ENCODE measurements around the gene AIF1. TPM values are rescaled to one million over a fixed set of nuclear protein-coding genes. Genes with fewer than 3 reads are reported as not detected.

AIF1 gene
- total RNA-seq, 1 experiment from 2014 or later, result not detected

DNA sequence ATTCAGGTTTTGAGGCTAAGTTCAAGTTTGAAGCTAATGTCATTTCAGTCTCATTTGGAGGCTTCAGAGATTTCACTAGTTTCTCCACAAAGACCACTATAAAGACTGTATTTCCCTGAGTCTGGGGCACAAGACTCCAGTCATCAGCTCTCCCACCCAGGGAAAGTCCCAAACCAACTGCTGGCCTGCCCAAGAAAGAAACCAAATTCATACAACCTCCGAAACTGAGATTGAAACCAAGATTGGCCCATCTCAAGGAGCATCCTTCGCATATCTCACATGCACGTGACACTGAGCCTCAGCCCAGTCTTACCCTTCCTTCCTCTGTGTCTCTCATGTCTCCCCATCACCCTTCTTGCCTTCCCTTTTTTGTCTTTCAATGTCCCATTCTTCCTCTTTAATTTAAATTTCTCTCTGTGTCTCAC lies 46.5 kb upstream of the AIF1 start:
- Histone ChIP-seq H3K79me2 (ENCODE audit: low read length) (no peaks in the 10 kb centered on the region), H2AFZ (ENCODE audit: low read length) (no peak overlapping the region)
- ATAC-seq, result no peak

DNA sequence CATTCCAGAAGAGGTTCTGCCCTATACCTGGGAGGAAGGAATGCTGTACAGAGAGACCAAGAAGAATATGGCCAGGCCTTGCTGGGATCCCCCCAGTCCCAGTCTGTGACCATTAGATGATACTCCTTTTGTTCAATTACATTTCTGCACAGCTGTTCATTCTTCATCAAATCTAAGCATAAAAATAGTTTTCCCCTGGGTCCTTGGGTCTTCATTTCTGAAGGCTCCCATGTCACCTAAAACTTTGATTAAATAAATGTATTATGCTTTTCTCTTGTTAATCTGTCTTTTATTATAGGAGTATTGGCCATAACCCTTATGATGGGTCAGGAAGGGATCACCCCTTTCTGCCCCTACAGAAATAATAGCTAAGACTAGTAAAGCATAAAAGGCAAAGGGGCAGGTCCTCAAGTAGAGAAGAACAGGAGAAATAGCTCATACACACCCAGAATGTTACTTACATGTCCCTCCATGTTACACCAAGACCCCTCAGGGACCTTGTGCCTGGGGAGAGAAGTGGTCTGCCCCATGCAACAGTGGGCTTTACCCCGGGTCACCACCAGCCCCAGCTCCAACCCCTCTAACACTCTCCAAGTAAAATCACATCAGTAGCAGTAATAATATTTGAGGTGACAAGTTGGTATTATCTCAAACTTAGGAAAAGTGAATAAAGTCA lies 45.0 kb upstream of the AIF1 start:
- Histone ChIP-seq H3K79me2 (ENCODE audit: low read length) (no peaks in the 10 kb centered on the region), H3K9me3 (ENCODE audit: low read length) (no peaks in the 10 kb centered on the region), H3K9me2 (replicated peaks; ENCODE audit: low read length) (no peaks in the 10 kb centered on the region), H2AFZ (ENCODE audit: low read length) (no peak overlapping the region), H3K4me1 (ENCODE audit: insufficient read depth, low read length) (no peaks in the 10 kb centered on the region), H4K20me1 (ENCODE audit: low read length) (no peaks in the 10 kb centered on the region), H3K36me3 (ENCODE audit: low read depth, low read length) (no peaks in the 10 kb centered on the region), H3K4me3 (ENCODE audit: low read length) (no peak overlapping the region), H3F3A (ENCODE audit: low read length, unreplicated experiment) (no peaks in the 10 kb centered on the region), H3K27ac (ENCODE audit: low read length) (no peak overlapping the region), H3K9ac (ENCODE audit: low read length) (no peak overlapping the region), H3K27me3 (ENCODE audit: low read length) (no peaks in the 10 kb centered on the region), H3K4me2 (ENCODE audit: low read length) (no peak overlapping the region)
- DNase-seq (no peak), ATAC-seq (no peak)
- intact Hi-C loops (cut with micrococcal nuclease), result no loop called here
- BruUV-seq (replicated peaks), result no TSS peak
- CTCF ChIA-PET, result no interaction called here
- TF ChIP-seq EZH2 (IDR thresholded peaks at IDR 0.05; ENCODE audit: low read length, unreplicated experiment) (no peak), EZH2phosphoT487 (IDR thresholded peaks at IDR 0.05; ENCODE audit: borderline replicate concordance, low read length) (no peak)
- TF ChIP-seq, protein P1, sequence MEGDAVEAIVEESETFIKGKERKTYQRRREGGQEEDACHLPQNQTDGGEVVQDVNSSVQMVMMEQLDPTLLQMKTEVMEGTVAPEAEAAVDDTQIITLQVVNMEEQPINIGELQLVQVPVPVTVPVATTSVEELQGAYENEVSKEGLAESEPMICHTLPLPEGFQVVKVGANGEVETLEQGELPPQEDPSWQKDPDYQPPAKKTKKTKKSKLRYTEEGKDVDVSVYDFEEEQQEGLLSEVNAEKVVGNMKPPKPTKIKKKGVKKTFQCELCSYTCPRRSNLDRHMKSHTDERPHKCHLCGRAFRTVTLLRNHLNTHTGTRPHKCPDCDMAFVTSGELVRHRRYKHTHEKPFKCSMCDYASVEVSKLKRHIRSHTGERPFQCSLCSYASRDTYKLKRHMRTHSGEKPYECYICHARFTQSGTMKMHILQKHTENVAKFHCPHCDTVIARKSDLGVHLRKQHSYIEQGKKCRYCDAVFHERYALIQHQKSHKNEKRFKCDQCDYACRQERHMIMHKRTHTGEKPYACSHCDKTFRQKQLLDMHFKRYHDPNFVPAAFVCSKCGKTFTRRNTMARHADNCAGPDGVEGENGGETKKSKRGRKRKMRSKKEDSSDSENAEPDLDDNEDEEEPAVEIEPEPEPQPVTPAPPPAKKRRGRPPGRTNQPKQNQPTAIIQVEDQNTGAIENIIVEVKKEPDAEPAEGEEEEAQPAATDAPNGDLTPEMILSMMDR (conservative IDR thresholded peaks at IDR 0.05; ENCODE audit: low read depth, low read length), result no peak
- POLR2A ChIA-PET (ENCODE audit: unreplicated experiment), result no interaction called here

More for the DNA sequence above, 46.5 kb upstream of the AIF1 start:
- Histone ChIP-seq H3K9ac (ENCODE audit: low read length) (no peak overlapping the region), H4K20me1 (ENCODE audit: low read length) (no peaks in the 10 kb centered on the region), H3K4me2 (ENCODE audit: low read length) (no peak overlapping the region), H3K9me3 (ENCODE audit: low read length) (no peaks in the 10 kb centered on the region), H3K36me3 (ENCODE audit: low read depth, low read length) (no peaks in the 10 kb centered on the region), H3K27me3 (ENCODE audit: low read length) (no peaks in the 10 kb centered on the region), H3K4me3 (ENCODE audit: low read length) (no peak overlapping the region), H3F3A (ENCODE audit: low read length, unreplicated experiment) (no peaks in the 10 kb centered on the region), H3K27ac (ENCODE audit: low read length) (no peak overlapping the region), H3K4me1 (ENCODE audit: insufficient read depth, low read length) (no peaks in the 10 kb centered on the region), H3K9me2 (replicated peaks; ENCODE audit: low read length) (no peaks in the 10 kb centered on the region)
- ChIA-PET CTCF (no interaction called here), POLR2A (ENCODE audit: unreplicated experiment) (no interaction called here)
- TF ChIP-seq EZH2phosphoT487 (IDR thresholded peaks at IDR 0.05; ENCODE audit: borderline replicate concordance, low read length) (no peak), EZH2 (IDR thresholded peaks at IDR 0.05; ENCODE audit: low read length, unreplicated experiment) (no peak)
- TF ChIP-seq, protein P1 (conservative IDR thresholded peaks at IDR 0.05; ENCODE audit: low read depth, low read length), result no peak
- BruUV-seq (replicated peaks), result no TSS peak
- no peak for DNase-seq
- intact Hi-C loops (cut with micrococcal nuclease), result no loop called here

DNA sequence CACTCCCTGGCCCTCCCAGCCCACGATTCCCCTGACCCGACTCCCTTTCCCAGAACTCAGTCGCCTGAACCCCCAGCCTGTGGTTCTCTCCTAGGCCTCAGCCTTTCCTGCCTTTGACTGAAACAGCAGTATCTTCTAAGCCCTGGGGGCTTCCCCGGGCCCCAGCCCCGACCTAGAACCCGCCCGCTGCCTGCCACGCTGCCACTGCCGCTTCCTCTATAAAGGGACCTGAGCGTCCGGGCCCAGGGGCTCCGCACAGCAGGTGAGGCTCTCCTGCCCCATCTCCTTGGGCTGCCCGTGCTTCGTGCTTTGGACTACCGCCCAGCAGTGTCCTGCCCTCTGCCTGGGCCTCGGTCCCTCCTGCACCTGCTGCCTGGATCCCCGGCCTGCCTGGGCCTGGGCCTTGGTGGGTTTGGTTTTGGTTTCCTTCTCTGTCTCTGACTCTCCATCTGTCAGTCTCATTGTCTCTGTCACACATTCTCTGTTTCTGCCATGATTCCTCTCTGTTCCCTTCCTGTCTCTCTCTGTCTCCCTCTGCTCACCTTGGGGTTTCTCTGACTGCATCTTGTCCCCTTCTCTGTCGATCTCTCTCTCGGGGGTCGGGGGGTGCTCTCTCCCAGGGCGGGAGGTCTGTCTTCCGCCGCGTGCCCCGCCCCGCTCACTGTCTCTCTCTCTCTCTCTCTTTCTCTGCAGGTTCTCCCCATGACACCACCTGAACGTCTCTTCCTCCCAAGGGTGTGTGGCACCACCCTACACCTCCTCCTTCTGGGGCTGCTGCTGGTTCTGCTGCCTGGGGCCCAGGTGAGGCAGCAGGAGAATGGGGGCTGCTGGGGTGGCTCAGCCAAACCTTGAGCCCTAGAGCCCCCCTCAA lies 42.8 kb upstream of the AIF1 start, which contains the start of gene LTA:
Gene LTA (plus strand): TSS at position 249 of the 871 bp plus-strand sequence. CDS start 454 bp downstream, at position 703.
- Histone ChIP-seq H3K4me2 (ENCODE audit: low read length) (no peak within 1 kb of the TSS), H3K9me2 (replicated peaks; ENCODE audit: low read length) (no peaks in the 10 kb centered on the region), H3K4me1 (ENCODE audit: insufficient read depth, low read length) (no peaks in the 10 kb centered on the region), H3K9me3 (ENCODE audit: low read length) (no peaks in the 10 kb centered on the region), H3F3A (ENCODE audit: low read length, unreplicated experiment) (no peaks in the 10 kb centered on the region), H3K36me3 (ENCODE audit: low read depth, low read length) (no peaks in the 10 kb centered on the region), H3K4me3 (ENCODE audit: low read length) (no peak within 1 kb of the TSS), H2AFZ (ENCODE audit: low read length) (no peak within 1 kb of the TSS), H3K79me2 (ENCODE audit: low read length) (no peaks in the 10 kb centered on the region), H3K27ac (ENCODE audit: low read length) (no peak within 1 kb of the TSS), H4K20me1 (ENCODE audit: low read length) (no peaks in the 10 kb centered on the region), H3K9ac (ENCODE audit: low read length) (no peak within 1 kb of the TSS), H3K27me3 (ENCODE audit: low read length) (no peaks in the 10 kb centered on the region)
- TF ChIP-seq, protein P1 (conservative IDR thresholded peaks at IDR 0.05; ENCODE audit: low read depth, low read length), result no peak
- TF ChIP-seq EZH2 (IDR thresholded peaks at IDR 0.05; ENCODE audit: low read length, unreplicated experiment), result no peak
- no peak for TF ChIP-seq EZH2phosphoT487 (IDR thresholded peaks at IDR 0.05; ENCODE audit: borderline replicate concordance, low read length)
- ChIA-PET CTCF (no interaction called here), POLR2A (ENCODE audit: unreplicated experiment) (no interaction called here)
- intact Hi-C loops (cut with micrococcal nuclease), result no loop called here
- DNase-seq, result no peak
- ATAC-seq, result no peak
- no TSS peak for BruUV-seq (replicated peaks)

Measured in PC-3 (cell line).